VCaP (cell line): Measurements from ENCODE around the gene HOXA2.
A peak's percentile ranks its signal among the peaks of the same experiment; 100 is the strongest.

Experiments
- H3K27ac ChIP-seq: fragments of 450-650 bp; 2 replicates; pipeline ENCODE4 v1.5.1; 2017
- TF ChIP-seq, protein P1 (sequence below): fragments of 450-650 bp; conservative IDR thresholded peaks from 2 replicates; pipeline ENCODE4 v1.5.1; 2017; ENCODE audit warnings: mild to moderate bottlenecking, moderate library complexity

Gene HOXA2

DNA sequence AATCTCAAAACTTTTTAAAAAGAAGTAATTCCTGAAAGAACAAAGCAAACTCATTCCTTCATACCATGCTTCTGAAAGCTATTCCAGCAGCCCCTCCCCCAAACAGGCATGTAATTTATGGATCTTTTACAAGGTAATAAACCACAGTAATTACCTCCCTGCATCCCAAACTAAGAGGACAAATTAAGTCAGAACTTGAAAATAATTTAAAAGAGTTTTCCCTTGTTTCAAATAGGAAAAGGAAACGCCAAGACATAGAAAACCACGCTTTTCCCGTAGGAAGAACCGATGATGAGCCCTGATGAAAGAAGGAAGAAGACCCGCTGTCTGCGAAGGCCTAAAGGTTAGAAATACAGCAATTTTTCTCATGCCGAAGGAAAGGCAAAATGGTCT is 19.2 kb upstream of the HOXA2 start:
- peak overlapping the region; percentile 77 for H3K27ac ChIP-seq
- TF ChIP-seq, protein P1, sequence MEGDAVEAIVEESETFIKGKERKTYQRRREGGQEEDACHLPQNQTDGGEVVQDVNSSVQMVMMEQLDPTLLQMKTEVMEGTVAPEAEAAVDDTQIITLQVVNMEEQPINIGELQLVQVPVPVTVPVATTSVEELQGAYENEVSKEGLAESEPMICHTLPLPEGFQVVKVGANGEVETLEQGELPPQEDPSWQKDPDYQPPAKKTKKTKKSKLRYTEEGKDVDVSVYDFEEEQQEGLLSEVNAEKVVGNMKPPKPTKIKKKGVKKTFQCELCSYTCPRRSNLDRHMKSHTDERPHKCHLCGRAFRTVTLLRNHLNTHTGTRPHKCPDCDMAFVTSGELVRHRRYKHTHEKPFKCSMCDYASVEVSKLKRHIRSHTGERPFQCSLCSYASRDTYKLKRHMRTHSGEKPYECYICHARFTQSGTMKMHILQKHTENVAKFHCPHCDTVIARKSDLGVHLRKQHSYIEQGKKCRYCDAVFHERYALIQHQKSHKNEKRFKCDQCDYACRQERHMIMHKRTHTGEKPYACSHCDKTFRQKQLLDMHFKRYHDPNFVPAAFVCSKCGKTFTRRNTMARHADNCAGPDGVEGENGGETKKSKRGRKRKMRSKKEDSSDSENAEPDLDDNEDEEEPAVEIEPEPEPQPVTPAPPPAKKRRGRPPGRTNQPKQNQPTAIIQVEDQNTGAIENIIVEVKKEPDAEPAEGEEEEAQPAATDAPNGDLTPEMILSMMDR = no peak

DNA sequence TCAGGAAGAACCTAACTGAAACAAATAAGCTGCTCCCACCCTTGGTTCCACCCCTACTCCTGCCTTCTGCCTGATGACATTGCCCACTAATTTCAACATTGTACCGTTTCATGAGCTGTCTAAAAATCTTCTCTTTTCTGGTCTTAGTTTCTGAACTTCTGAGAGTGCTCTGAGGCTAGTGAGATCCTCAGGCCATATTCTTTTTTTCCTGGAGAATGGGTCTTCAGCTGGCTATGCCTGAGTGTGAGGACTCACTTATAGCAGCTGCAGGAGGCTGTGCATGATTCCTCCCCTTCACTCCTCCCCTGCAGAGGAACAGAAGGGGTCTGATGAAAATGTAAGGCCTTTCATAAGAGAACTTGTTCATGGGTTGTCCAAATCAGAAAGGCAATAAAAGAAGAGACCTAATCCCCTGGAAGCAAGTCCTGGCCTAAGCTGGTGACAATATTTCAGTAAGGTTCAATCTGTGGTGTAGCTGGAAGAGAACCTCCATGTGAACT is 17.0 kb upstream of the HOXA2 start:
- TF ChIP-seq, protein P1 = no peak
- H3K27ac ChIP-seq = peak overlapping the region; percentile 77

DNA sequence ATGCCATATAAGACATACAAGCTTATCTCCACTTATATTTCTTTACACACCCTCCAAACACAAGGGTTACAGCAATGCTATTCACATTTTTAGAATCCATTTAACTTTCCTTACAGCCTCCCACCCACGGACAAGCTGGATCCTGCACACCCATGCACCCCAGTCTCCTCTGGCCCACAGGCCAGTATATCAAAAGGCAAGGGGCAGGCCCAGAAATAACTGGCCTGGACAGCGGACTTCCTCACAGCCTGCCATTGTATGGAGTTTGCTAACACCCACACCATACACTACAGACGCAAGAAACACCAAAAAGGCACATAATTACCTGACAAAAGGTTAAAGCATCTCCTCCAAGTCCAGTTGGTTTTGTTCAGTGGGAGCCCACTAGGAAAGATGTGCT is 16.1 kb upstream of the HOXA2 start:
- TF ChIP-seq, protein P1 = no peak
- no peak overlapping the region for H3K27ac ChIP-seq

DNA sequence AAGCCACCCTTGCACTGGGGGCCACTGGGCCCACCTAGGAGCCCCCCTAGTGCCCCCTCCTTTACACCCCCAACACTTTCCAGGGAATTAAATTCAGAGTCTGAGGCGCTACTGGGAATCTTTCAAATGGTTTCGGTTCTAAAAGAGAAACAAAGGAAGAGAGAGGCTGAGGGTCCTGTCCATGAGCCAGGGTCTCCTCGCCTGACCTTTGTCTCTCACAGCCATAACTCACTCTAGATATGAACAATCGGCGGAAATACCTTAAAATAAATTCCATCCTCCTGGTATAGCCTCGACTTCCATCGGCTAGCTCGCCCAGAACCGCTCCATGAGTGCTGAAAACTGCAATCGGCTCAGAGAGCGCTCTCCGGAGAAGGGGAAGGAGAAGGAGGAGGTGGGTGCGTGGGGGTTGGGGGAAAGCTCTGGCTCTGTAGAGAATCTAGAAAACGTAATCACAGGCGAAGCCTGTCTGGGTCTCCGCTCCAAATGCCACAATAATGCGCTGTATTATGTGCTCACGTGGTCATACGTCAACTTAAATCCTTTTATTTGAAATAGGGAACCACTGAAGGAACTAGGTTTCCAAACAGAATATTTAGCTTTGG is 15.5 kb upstream of the HOXA2 start:
- H3K27ac ChIP-seq = no peak overlapping the region
- TF ChIP-seq, protein P1 = no peak

DNA sequence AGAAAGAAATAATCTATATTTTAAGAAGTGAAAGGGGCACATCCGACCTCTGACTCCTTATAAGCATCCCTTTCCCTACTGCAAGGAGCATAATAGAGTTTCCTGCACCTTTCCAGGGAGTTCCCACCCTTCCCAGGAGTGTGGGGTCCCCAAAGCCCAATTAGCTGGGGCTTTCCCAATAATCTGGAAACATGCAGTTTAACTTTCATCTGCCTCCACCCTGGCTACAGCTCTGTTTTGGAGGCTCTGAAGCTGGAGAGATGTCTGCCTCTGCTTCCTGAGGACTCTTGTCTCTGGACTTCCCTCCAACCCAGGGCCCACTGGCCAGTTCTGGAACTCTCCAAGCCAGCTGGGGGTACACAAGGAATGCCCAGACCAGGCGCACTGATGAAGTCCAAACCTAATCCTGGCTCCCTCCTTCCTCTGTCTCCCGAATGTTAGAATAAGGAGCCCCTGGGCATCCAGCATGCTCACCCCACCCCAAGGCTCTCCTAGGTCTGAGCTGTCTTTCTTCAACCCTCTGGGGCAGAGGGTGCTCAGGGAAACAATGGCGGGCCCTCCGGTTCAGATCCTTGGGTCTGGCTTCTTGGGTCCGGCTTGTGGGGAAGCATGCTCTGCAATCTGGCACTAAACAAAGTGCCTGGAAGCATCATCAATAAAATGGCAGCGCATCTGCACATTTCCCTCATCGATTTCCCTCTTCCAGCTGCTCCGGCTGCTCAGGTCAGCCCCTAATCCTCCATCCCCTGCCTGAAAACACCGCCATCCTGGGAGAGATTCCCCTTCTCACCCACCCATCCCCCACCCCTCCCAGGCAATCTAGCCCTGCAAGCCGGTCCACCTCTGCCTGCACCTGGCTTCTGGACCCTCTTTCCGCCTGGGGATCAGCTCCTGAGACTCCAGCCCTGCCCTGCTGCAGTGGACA is 14.7 kb upstream of the HOXA2 start:
- H3K27ac ChIP-seq = no peak overlapping the region
- TF ChIP-seq, protein P1 = no peak

DNA sequence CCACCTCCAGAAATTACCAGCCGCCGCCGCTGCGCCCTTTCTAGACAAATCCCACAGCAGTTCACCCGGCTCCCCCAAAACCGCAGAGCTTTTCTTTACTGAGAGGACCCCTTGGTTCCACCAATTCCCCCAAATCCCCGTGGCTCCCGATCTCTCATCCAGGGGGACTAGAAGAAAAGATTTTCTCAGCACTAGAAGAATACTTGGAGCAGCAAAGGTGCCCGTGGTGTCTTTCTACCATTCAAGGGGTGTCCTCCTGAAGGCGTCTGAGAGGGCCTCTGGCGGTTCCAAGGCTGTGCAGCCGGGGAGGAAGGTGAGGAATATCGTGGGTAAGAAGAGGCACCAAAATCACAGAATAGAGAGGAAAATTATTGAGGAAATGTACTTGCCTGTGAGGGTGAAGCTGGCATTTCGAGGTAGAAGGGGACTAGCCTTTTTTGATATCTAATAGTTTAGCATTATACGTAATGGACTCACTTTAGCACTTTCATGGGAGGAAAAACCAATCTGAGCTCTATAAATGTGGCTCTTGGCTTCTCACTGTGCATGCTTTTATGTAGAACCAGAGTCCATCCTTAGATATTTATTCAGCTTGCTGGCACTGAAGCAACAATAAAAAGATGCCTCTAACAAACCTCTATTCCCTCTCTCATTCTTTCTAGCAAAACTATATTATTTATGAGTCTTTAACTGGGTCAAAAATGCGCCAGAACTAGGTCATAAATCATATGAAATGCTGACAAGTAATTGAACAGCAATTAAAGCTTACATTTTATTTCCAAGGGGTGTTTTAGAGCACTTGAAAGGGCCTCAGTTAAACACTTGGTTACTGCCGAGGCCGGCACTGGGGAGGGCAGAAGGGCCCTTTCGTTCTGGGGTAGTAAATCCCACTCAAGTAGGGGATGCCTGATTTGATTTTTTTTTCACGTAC is 13.8 kb upstream of the HOXA2 start:
- TF ChIP-seq, protein P1 = no peak
- H3K27ac ChIP-seq = no peak overlapping the region
